H1 (cell line): ENCODE data around the gene PTPN1. TPM values are rescaled to one million over a fixed set of nuclear protein-coding genes. Genes with fewer than 3 reads are reported as not detected.

Experiments
- CHD7 ChIP-seq: fragments of 300-600 bp; sonication (generic); IDR thresholded peaks from 2 replicates; pipeline ENCODE4 v1.7.1; 2012; ENCODE audit warnings: low read length, moderate library complexity, mild to moderate bottlenecking, inconsistent platforms; ENCODE audit not compliant: insufficient replicate concordance
- CTBP2 ChIP-seq: IDR thresholded peaks from 2 replicates; pipeline ENCODE4 v1.7.0; 2011; ENCODE audit warnings: borderline replicate concordance, mild to moderate bottlenecking, moderate library complexity, mixed read lengths, low read length; ENCODE audit not compliant: insufficient read depth, insufficient read length
- EGR1 ChIP-seq: IDR thresholded peaks from 2 replicates; pipeline ENCODE4 v1.6.1; 2011; ENCODE audit warnings: low read depth, low read length, borderline replicate concordance
- JUND ChIP-seq: IDR thresholded peaks from 2 replicates; pipeline ENCODE4 v1.6.1; 2011; ENCODE audit warnings: mild to moderate bottlenecking, improper control_type of control experiment, low read length
- POLR2A ChIP-seq, 2 experiments: IDR thresholded peaks; 1 replicate in 1 of 2; 2 replicates in 1 of 2; pipeline ENCODE4 v1.6.1; 2011; ENCODE audit warnings: low read depth in 2 of 2, low read length in 2 of 2, mild to moderate bottlenecking in 2 of 2; ENCODE audit errors: control extremely low read depth in 1 of 2
- RFX5 ChIP-seq: IDR thresholded peaks from 2 replicates; pipeline ENCODE4 v1.6.1; 2011; ENCODE audit warnings: low read depth, low read length, improper control_type of control experiment, borderline replicate concordance
- SIN3A ChIP-seq, 2 experiments: IDR thresholded peaks in 1 of 2; conservative IDR thresholded peaks in 1 of 2; 2 replicates each; pipeline ENCODE4 v1.6.1; 2011 to 2012; ENCODE audit warnings: low read length in 2 of 2, improper control_type of control experiment in 1 of 2, low read depth in 1 of 2, mild to moderate bottlenecking in 1 of 2
- SP1 ChIP-seq: IDR thresholded peaks from 2 replicates; pipeline ENCODE4 v1.6.1; 2011; ENCODE audit warnings: low read depth, low read length
- TCF12 ChIP-seq: IDR thresholded peaks from 2 replicates; pipeline ENCODE4 v1.6.1; 2011; ENCODE audit warnings: low read depth, mild to moderate bottlenecking, low read length
- USF2 ChIP-seq: IDR thresholded peaks from 2 replicates; pipeline ENCODE4 v1.6.1; 2011; ENCODE audit warnings: low read length, improper control_type of control experiment
- polyA plus RNA-seq, 7 experiments: library from polyadenylated mRNA; depleted of rRNA in 3 of 7; stranded (reverse) in 5 of 7; unstranded in 2 of 7; fragments of >200 nt in 5 of 7; fragments of 200-250 nt in 2 of 7; gene quantifications; 1 replicate in 5 of 7; 2 replicates in 1 of 7; 4 replicates in 1 of 7; pipeline versions ENCODE4 v1.2.1 to v1.2.3, GENCODE V29; 2011 to 2013; ENCODE audit warnings: missing spikeins in 2 of 7, mixed read lengths in 2 of 7
- total RNA-seq: library from RNA; stranded (reverse); fragmentation: NEBNext Ultra II Directional; extraction: Animal tissue kit (Norgen Biotek cat#: 25700); gene quantifications from 2 replicates; pipeline ENCODE4 v1.2.1, GENCODE V29; 2021

The PTPN1 gene
- total and polyA plus RNA-seq, 2 of the 8 experiments (the other 6 are each of a cell fraction or from before 2014, with no cell fraction given), result 18.6 to 32.1 TPM

- TF ChIP-seq CHD7 (no peak), SP1 (no peak), EGR1 (no peak), TCF12 (no peak), JUND (no peak), SIN3A (conservative IDR thresholded peaks at IDR 0.05 in 1 of 2, IDR thresholded peaks at IDR 0.05 in 1 of 2; ENCODE audit: low read depth in 1 of 2, low read length in 2 of 2) (no peak), POLR2A (IDR thresholded peaks at IDR 0.05; ENCODE audit: control extremely low read depth in 1 of 2, low read depth in 2 of 2, low read length in 2 of 2) (no peak), CTBP2 (no peak), RFX5 (no peak), USF2 (no peak)
Observed at GRCh38 chr20:50515471-50516106, 5.4 kb downstream of the PTPN1 start (continued).
